RPMI7951 (cell line): ENCODE measurements around the gene MYO15B. TPM values are rescaled to one million over a fixed set of nuclear protein-coding genes. Genes with fewer than 3 reads are reported as not detected.

Experiments used
- DNase-seq: peaks from one replicate; pipeline ENCODE4 v3.0.0-alpha.2; 2012; ENCODE audit warnings: low read depth
- total RNA-seq: library from RNA; depleted of rRNA; stranded (reverse); fragments of >200 nt; shearing (Covaris generic); gene quantifications from 2 replicates; pipeline ENCODE4 v1.2.3, GENCODE V29; 2014; rRNA removed

Gene MYO15B
- total RNA-seq, result under 0.01 TPM in 1 of 2 replicates, not detected in the other

- peak; percentile 6 for DNase-seq
These were observed at the start of gene MYO15B for GRCh38 chr17:75587675-75588595. Gene MYO15B (plus strand): TSS chr17:75587800. CDS start chr17:75588058, 258 bp downstream.

GRCh38 chr17:75539967-75540729, 47.5 kb upstream of the MYO15B start:
- peak; percentile 21 for DNase-seq

- DNase-seq, result no peak
These were observed 46.6 kb upstream of the MYO15B start for GRCh38 chr17:75540923-75541503.

- no peak for DNase-seq
These were observed 45.4 kb upstream of the MYO15B start for GRCh38 chr17:75542229-75542628.

- DNase-seq, result no peak
These were observed 44.8 kb upstream of the MYO15B start for GRCh38 chr17:75542728-75543336.

- DNase-seq, result no peak
These were observed 43.4 kb upstream of the MYO15B start for GRCh38 chr17:75544250-75544649.

GRCh38 chr17:75546181-75546580, 41.4 kb upstream of the MYO15B start:
- no peak for DNase-seq

GRCh38 chr17:75547091-75547490, 40.5 kb upstream of the MYO15B start:
- no peak for DNase-seq

GRCh38 chr17:75548813-75549212, 38.8 kb upstream of the MYO15B start:
- DNase-seq, result no peak

- no peak for DNase-seq
These were observed 38.1 kb upstream of the MYO15B start for GRCh38 chr17:75549246-75550138.

- no peak for DNase-seq
These were observed 37.5 kb upstream of the MYO15B start for GRCh38 chr17:75550139-75550465.

- no peak for DNase-seq
These were observed 36.3 kb upstream of the MYO15B start for GRCh38 chr17:75551266-75551665.

GRCh38 chr17:75552425-75553294, 34.9 kb upstream of the MYO15B start:
- peak; percentile 18 for DNase-seq

GRCh38 chr17:75553295-75554110, 34.1 kb upstream of the MYO15B start:
- no peak for DNase-seq

- no peak for DNase-seq
These were observed 31.9 kb upstream of the MYO15B start for GRCh38 chr17:75555679-75556153.

- peak; percentile 95 for DNase-seq
These were observed 30.3 kb upstream of the MYO15B start for GRCh38 chr17:75557075-75557851.

GRCh38 chr17:75557852-75558665, 29.5 kb upstream of the MYO15B start:
- no peak for DNase-seq
